HuH-7.5 (cell line): ENCODE measurements around the gene VWA7.

Experiments
- DNase-seq: peaks from one replicate; pipeline ENCODE4 v3.0.0; 2011; ENCODE audit warnings: low spot score

The VWA7 gene

GRCh38 chr6:31778999-31779885 is 2.1 kb upstream of the VWA7 start:
- no peak for DNase-seq

GRCh38 chr6:31778193-31778592 is 1.1 kb upstream of the VWA7 start:
- no peak for DNase-seq

GRCh38 chr6:31777667-31778050 is 531 bp upstream of the VWA7 start:
- DNase-seq = no peak

GRCh38 chr6:31776485-31776988 is 591 bp downstream of the VWA7 start:
- no peak for DNase-seq

- DNase-seq = no peak
These were observed 1.3 kb downstream of the VWA7 start for GRCh38 chr6:31775633-31776484.

- no peak for DNase-seq
These were observed 1.9 kb downstream of the VWA7 start for GRCh38 chr6:31775184-31775583.

GRCh38 chr6:31771992-31772358 is 5.2 kb downstream of the VWA7 start:
- DNase-seq = no peak

GRCh38 chr6:31770860-31771259 is 6.3 kb downstream of the VWA7 start:
- no peak for DNase-seq

GRCh38 chr6:31769684-31770371 is 7.3 kb downstream of the VWA7 start:
- peak; percentile 94 for DNase-seq

GRCh38 chr6:31768363-31769257 is 8.5 kb downstream of the VWA7 start:
- no peak for DNase-seq

- DNase-seq = no peak
These were observed 10.0 kb downstream of the VWA7 start for GRCh38 chr6:31767096-31767645.

- DNase-seq = no peak
These were observed 11.0 kb downstream of the VWA7 start for GRCh38 chr6:31765910-31766794.

GRCh38 chr6:31765559-31765909 is 11.6 kb downstream of the VWA7 start:
- no peak for DNase-seq

- DNase-seq = no peak
These were observed 12.9 kb downstream of the VWA7 start for GRCh38 chr6:31764198-31764597.

- no peak for DNase-seq
These were observed 13.5 kb downstream of the VWA7 start for GRCh38 chr6:31763619-31763940.

- no peak for DNase-seq
These were observed 14.1 kb downstream of the VWA7 start for GRCh38 chr6:31762878-31763618.

GRCh38 chr6:31762356-31762755 is 14.8 kb downstream of the VWA7 start, which contains the start of gene SAPCD1:
SAPCD1 (plus strand) TSS chr6:31762656; CDS start chr6:31763055, 399 bp downstream.
- no peak for DNase-seq

- no peak for DNase-seq
These were observed 15.8 kb downstream of the VWA7 start for GRCh38 chr6:31761343-31761742.

GRCh38 chr6:31760790-31761189 is 16.3 kb downstream of the VWA7 start:
- no peak for DNase-seq
